Body of pancreas (tissue), 4 donors: Measurements from ENCODE around the gene MAP3K6.
A peak's percentile ranks its signal among the peaks of the same experiment; 100 is the strongest.

Source experiments
- CTCF ChIP-seq, 7 experiments: fragments of 450-650 bp in 4 of 7; fragments of 200-600 bp in 3 of 7; sonication (generic) in 3 of 7; IDR thresholded peaks; one replicate each; pipeline ENCODE4 v1.5.1; 2016 to 2019; ENCODE audit warnings: antibody characterized with exemption in 7 of 7
- POLR2A ChIP-seq, 3 donors: fragments of 450-650 bp; IDR thresholded peaks; one replicate each; pipeline ENCODE4 v1.6.1; 2016; ENCODE audit warnings: antibody characterized with exemption in 3 of 3, mild to moderate bottlenecking in 2 of 3

DNA sequence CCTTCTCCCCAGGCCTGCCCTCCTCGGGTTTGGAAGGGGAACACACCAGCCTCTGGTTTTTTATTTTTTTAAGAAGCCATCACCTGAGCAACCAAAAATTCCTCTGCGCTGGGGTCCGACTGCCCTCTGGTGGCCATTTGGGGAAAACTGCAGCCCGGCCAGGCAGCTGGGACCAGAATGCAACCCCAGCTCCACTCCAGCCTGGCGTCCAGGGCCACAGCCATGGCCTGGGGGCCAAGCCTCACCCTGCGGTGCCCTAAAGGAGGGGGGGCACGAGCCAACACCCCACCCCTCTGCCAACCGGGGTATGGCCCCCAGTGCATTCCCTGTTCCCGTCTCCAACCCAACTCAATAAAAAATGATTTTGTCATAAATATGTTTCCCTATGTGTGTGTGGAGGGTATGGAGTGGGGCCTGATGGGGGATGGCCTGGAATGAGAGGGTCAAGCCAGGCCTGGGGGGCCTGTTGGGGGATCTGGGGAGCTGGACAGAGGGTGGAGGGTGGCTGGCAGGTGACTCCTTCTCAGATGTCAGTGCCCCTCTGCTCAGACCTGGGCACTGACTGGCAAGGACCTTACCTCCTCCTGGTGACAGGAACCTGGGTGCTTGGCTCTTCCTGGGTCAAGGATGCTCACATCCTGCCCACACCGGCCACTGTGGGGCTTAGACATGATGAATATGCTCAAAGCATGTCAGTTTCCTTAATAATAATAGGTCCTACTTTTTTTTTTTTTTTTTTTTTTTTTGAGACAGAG, 28.9 kb upstream of the MAP3K6 start:
- TF ChIP-seq CTCF (IDR thresholded peaks at IDR 0.05) (peak; percentile 92 to 97 (median 93)), POLR2A (IDR thresholded peaks at IDR 0.05) (no peak)
